SH-SY5Y (cell line): ENCODE data around the gene PES1.

Experiments used
- GATA2 ChIP-seq: IDR thresholded peaks from 2 replicates; pipeline ENCODE4 v1.6.1; 2011; ENCODE audit warnings: mild to moderate bottlenecking, low read depth, low read length
- GATA3 ChIP-seq: IDR thresholded peaks from 2 replicates; pipeline ENCODE4 v1.6.1; 2011; ENCODE audit warnings: low read depth, mild to moderate bottlenecking, low read length, moderate library complexity

- TF ChIP-seq GATA3 (no peak), GATA2 (no peak)
Observed at GRCh38 chr22:30557243-30557642, 34.5 kb downstream of the PES1 start.
